HG02938 (cell line): Measurements from ENCODE around the gene UBAC2.
A peak's percentile ranks its signal among the peaks of the same experiment; 100 is the strongest.
"Not testable (repeated sequence)": the region's sequence is repeated elsewhere in the genome, so short reads cannot be mapped to it uniquely, and the experiment has no call there.

Experiments
- ATAC-seq: cut with Tn5 transposase; IDR thresholded peaks from one replicate; pipeline ENCODE4 v1.9.1; 2021; ENCODE audit warnings: mild to moderate bottlenecking, moderate library complexity; ENCODE audit not compliant: unreplicated experiment

The UBAC2 gene

DNA sequence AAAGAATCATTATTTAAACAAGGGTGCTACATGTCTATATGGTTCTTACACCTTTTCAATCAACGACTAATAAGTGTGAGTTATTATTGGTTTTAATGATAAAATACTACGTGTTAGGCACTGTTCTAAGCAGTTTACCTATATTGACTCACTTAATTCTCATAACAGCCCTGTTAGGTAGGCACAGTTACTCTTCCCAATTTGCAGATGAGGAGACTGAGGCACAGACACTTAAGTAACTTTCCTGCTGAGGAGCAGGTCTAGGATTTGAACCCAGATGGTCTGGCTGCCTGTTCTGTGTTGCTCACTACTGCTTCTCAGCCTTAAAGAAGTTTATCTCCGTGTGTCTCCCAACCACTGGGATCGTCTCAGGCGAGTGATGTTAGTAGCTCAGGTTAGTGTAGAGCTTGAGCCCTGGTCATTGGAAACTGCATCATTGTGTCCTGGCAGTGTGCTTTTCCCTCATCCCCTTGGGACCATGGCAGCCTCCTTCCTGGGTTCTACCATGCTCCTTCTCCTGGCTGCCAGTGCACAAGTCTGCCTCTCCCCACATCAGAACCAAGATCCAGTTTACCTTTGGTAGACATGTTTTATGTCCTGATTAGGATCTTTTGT, 10.9 kb downstream of the UBAC2 start:
- no peak for ATAC-seq

DNA sequence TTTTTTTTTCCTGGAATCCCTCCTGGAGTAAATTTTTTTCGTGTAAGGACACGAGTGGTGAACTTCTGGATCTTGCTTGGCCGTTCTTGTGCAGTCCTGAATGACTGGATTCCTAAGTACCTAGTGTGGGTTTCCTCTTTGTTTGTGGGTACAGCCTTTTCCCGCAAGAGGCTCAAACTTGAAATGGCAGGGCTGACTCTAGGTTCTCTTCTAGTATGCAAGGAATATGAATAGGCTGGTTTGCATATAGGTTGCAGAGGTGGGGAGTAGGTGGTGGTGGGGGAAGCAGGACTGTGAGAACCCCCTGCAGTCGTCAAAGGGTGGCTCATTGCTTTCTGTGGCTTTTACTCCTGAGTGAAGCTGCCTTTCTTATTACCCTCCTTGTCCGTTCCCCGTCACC, 13.6 kb downstream of the UBAC2 start:
- peak; percentile 73 for ATAC-seq

DNA sequence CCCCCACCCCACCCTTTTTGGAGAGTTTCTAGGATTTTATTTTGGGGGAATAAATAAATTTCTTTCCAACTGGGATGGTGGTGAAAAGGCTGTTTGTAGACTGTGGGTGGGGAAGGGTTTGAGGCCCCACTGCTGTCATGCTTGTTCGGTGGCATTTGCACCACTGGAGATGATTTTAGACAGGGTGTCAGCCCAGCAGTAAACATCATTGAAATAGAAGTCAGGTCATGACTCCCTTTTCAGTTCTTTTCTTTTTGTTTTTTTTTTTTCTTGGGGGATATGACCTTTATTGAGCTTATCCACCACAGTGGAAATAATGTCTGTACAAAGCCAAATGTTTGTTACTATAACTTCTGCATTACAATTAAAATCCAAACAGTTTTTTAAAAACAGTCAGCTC, 14.1 kb downstream of the UBAC2 start:
- ATAC-seq = no peak

DNA sequence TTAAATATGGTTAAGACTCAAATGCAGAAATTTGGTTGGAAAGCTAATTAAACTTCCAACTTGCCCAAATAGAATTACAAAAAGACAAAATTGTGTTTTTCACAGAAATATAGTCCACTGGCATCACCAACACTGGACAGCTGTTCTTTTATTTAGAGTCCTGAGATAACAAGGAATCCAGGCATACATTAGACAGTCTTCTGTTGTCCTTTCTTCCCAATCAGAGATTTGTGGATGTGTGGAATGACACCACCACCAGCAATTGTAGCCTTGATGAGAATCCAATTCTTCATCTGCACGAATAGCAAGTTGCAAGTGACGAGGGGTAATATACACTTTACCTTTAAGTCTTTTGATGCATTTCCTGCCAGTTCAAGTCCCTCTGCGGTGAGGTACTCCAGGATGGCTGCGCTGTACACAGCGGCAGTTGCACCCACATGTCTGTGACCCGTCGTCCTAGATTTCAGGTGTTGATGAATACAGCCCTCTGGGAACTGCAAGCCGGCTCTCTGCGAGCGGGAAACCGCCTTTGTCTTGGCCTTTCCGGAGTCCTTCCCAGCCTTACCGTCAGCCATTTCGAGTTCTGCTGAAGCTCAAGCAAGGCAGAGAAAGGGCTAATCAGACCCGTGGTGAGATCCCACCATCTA, 14.7 kb downstream of the UBAC2 start:
- no peak for ATAC-seq

DNA sequence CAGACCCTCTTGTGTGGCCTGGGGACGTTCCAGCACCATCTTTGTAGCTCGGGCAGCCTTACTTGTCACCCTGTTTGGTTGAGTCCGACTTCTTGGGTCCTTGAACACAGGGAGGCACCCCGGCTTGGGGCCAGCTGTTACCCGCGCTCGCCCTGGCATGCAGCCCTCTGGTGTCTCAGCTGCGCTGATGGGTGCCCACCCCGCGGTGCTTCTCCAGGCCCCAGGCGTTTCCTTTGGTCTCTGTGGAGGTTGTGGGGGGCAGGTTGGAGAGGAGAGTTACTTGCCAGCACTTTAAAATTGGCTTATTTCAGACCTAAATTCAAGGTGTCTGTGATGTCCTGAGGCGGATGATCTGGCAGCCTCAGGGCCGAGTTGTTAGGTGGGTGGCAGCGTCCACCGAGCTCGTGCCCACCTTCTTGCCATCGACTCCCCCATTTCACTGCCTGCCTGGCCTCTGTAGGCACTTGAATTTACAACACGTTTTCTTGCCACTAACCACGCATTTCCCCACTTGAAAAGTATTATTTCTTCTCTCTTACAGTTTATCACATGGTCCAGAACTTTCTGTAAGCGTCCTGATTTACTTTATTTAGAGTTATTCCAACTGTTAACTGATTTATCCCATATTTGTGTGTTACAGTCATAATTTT, 16.9 kb downstream of the UBAC2 start:
- ATAC-seq = no peak

DNA sequence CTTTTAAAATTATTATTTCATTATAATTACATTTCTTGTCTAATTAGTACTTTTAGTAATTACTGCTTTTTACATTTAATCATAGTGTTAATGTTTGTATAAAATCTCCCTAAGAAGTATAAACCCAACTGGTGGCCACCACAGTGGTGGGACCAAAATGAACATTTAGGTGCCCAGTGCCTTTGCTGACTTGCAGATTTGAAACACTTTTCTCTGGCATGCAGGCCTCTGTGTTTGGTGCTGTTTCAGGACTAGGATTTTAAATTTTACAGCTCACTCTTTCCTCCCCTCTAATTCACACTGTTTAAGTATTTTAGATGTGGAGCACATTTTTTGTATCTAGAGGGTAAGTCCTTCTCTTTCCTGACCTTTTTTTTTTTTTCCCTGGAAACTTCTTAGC, 17.5 kb downstream of the UBAC2 start:
- no peak for ATAC-seq

DNA sequence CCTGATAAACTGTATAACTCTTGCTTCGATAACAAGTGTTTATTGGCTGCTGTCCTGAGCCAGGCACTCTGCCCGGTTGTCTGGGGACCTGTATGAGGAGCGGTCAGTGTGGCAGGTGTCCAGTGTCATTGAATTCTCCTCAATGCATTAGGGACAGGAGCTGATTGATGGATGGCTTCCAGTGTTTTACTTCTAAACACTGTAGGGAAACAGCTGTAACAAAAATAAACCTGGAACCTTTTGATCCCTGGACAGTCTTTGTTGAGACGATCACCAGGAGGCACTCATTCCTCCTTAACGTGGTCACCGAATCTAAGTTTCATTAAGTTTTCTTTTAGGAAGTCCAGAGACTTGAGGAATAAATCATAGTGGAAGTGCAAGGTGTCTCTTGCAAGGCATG, 17.9 kb downstream of the UBAC2 start:
- ATAC-seq = no peak

DNA sequence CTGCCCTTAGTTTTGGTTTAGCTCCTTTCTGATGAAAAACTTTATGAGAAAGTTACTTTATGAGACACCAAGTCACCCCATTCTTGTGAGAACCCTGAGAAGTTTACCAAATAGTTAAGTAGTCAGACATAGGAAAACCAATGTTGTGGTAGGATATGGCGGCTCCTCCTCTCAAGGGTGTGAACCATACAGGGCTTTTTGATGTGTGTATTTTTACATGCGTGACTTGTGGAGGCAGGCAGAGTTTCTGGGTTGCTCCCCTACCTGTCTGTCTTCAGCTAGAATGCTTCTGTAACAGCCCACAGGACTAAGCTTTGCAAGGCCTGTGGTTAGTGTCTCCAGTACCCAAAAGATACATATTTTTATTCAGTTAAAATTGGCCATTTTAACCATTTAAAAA, 18.3 kb downstream of the UBAC2 start:
- ATAC-seq = peak; percentile 61

DNA sequence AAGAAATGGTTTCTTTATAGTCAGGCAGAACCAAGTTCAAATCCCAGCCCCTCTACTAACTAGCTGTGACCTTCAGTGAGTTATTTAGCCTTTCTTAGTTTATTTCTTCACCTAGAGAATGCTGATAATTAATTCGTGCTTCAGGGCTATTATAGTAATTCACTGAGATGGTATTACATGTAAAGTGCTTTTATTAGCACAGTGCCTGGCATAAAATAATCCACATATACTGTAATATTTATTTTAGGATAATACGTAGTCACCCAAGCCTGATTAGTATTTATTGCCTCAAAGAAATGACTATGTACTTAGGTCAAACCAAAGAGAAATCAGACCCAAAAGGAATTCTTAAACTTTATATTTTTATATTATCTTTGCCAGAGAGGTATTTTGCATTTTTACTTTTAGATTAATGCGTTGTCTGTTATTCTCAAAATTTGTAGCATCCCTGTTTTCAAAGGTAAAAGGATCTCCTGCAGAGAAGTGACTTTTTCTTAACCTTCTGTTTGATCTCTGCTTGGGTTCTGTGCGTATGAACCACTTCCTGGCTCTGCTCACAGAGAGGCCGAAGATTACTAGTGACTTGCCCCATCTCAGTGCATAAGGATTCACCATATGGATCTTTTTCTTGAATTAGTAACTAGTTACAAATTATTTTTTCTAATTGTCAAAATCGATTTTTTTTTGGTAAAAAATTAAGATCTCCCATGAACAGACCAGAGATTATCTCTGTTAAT, 19.7 kb downstream of the UBAC2 start:
- ATAC-seq = no peak

DNA sequence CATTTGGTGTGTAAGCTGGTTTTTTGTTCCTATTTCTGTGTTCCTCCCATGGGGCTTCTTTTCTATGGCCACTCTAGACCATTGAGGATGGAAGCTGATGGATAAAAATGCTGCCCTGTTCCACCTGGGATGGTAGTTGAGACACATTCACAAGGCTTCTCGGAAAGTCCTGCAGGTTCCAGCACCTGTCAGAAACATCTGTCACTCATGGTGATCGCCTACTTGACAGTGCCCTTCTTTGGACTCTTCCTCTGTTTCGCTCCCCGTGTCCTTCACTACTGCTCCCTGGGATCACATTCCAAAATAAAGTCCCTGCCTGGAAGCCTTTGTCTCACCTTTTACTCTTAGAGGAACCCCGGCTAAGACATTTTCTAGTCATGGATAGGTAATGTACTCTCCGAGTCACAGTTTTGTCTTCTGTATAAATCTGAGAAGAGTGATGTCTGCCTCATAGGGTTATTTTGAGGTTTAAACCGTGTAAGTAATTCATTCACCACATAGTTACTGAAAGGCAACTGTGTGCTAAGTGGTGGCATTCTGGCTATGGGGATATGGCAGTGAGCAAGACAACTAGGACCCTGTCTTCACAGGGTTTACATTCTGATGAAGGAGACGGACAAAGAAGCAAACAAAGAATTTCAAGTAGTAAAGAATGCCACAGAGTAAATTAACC, 21.0 kb downstream of the UBAC2 start:
- no peak for ATAC-seq

DNA sequence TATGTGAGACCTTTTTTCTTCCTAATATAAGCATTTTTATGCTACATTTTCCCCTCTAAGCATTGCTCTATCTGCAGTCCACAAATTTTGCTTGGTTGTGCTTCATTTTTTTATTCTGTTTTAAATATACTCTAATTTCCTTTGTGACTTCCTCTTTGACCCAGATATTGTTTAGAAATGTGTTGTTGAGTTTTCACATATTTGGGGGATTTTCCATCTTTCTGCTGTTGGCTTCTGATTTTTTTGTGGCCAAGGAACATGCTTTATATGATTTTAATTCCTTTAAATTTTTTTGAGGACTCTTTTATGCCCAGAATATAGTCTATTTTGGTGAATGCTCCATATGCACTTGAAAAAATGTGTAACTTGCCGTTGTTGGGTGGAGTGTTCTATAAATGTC, 22.9 kb downstream of the UBAC2 start:
- ATAC-seq = no peak

DNA sequence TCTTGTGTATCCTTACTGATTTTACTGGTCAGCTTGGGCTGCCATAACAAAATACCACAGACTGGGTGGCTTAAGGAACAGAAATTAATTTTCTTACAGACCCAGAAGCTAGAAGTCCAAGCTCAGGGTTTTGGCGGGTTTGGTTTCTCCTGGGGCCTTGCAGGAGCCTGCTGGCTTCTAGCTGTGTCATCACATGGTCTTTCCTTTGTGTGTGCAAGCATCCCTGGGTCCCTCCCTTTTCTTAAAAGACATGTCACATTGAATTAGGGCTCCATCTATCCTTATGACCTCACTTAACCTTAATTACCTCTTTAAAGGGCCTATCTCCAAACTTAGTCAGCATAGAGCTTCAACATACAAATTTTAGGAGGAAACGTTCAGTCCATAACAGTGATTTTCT, 23.4 kb downstream of the UBAC2 start:
- ATAC-seq = no peak

DNA sequence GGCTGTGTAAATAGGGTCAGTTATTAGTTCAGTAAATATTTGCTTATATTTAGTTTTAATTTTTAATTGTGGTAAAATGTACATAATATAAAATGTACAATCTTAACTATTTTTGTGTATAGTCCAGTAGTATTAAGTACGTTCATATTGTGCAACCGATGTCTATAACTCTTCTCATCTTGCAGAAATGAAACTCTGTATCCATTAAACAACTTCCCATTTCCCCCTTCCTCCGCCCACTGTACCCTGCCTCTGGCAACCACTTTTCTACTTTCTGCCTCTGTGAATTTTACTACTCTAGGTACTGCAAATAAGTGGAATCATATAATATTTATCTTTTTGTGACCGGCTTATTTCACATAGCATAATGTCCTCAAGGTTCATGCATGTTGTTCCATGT, 24.4 kb downstream of the UBAC2 start:
- no peak for ATAC-seq

DNA sequence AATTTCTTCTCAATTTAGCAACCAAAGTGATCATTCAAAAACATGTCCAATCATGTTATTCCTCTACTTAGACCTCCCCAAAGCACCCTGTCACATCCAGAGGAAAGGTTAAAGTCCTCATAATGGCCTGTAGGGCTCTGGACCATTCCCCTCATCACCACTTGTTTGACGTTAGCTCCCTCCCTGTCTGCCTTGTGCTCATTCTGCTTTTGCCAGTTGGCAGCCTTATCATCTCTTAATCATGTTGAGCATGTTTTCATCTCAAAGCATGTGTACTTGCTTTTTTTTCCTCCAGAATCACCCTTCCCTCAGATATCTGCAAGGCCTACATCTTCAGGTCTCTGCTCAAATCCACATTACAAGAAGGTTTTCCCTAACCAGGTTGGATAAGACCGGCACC, 25.9 kb downstream of the UBAC2 start:
- ATAC-seq = no peak

DNA sequence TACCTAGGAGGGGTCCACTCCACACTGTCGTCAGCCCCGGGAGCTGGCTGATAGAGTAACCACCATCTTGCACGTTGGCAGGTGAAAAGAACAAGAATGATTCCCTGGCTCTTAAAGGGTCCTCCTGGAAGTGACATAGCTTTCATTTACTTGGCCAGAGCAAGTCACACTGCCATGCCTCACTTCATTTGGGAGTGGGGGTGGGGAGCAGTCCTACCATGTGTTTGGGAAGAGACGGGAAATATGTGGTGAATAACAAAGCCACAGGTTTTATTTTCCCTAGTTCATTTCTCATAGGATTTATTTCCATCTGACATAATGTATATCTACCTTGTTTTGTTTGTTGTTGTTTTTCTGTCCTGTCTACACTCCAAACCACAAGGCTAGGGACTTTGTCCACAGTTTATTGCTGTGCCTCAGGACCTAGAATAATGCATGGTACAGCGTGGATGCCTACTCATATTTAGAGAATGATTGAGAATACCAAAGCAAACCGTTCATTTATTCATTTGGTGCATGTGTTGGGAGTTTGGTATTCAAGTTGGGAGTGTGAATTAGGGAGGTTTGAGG, 26.8 kb downstream of the UBAC2 start:
- no peak for ATAC-seq

DNA sequence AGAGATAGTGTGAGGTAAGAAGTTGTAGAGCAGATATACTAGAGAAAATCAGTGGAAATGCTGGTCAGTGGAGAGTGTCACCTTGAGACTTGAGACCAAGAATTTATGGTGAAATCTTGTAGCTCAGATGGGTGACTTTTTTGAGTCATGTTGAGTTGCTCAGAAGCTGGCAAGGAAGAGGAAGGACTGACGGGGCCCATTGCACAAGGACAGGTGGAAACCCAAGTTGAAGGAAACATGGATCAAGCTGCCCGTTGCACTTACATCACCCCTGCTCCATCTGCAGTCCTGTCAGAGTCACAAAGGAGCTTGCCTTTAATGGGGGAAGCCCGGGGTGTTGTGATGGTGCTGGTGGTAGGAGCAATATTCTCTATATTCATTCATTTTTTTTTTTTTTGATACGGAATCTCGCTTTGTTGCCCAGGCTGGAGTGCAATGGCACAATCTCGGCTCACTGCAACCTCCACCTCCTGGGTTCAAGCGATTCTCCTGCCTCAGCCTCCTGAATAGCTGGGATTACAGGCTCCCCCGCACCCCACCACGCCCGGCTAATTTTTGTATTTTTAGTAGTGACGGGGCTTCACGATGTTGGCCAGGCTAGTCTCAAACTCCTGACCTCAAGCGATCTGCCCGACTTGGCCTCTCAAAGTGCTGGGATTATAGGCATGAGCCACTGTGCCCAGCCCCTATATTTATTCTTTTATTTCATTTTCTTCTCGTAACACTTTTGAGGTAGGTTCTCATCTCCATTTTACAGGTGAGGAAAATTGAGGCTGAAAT, 27.4 kb downstream of the UBAC2 start:
- ATAC-seq = no peak

DNA sequence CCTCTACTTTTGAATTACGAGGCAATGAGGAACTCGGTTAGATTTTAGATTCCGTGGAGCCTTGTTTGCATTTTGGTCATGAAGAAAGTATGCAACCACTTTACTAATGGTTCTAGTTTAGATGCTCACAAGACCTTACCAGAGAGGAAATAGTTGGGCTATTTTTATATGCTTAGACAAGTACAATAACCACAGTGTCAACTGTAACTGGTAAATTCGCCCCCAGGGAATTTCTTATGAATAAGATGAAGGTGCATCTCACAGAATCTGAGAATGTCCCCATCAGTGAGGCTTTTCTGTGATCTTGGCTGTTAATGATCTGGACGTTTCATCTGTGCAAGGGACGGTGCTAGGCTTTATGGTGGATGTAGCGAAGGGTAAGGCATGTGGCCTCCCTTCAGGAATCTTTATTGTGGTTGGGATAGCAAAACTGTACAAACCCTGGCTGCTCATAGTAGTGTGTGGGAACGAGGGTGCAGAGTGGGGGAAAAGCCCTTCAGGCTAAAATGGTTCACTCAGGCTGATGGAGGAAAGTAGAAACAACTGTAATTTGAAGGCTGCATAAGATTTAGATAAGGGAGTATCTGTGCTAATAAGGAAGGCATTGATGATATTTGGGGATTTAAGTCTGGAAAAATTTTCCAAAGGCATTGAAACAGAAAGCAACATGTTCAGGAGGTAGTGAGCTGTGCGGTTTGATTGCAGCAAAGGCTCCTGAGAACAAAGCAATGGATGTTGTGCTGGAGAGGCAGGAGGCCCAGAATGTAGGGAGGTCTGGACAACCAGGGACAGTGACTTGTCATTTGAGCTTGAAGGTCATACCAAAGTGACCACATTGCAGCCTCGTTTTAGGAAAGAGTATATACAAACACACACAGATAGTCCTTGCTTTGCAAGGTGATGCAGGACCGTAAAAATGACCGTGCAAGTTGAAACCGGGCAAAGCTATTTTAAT, 28.4 kb downstream of the UBAC2 start:
- peak; percentile 87 for ATAC-seq

DNA sequence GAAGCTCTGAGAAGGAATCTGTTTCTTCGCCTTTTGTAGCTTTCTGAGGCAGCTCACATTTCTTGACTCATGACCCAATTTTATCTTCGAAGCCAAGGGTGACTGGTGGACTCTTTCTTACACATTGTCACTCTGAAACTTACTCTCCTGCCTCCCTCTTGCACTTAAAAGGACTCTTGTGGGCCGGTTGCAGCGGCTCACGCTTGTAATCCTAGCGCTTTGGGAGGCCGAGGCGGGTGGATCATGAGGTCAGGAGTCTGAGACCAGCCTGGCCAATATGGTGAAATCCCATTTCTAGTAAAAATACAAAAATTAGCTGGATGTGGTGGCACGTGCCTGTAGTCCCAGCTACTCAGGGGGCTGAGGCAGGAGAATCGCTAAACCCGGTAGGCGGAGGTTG, 29.9 kb downstream of the UBAC2 start:
- ATAC-seq = not testable (repeated sequence)

DNA sequence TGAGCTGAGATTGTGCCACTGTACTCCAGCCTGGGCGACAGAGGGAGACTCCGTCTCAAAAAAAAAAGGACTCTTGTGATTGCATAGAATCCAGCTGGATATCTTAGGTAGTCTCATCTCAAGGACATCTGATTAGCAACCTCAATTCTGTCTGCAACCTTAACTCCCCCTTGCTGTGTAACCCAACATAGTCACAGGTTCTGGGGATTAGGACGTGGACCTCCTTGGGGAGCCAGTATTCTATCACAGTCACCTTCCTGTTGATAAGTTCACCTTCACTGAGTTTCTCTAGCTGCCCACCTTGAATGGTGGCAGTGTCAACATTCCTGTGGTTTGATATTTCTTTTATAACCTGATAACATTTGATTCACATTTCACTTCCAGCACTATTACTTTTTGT, 30.3 kb downstream of the UBAC2 start:
- ATAC-seq = no peak
